Melanocyte of skin (primary cell): ENCODE data around the gene RAB9A. TPM values are rescaled to one million over a fixed set of nuclear protein-coding genes. Genes with fewer than 3 reads are reported as not detected.

Experiments
- total RNA-seq, 2 donors: library from RNA; depleted of rRNA; stranded (reverse); fragments of >200 nt; gene quantifications; 2 replicates each; pipeline ENCODE4 v1.2.3, GENCODE V29; 2012

Gene RAB9A
- 10 to 100 TPM; 43.7 to 48.6 TPM for total RNA-seq

DNA sequence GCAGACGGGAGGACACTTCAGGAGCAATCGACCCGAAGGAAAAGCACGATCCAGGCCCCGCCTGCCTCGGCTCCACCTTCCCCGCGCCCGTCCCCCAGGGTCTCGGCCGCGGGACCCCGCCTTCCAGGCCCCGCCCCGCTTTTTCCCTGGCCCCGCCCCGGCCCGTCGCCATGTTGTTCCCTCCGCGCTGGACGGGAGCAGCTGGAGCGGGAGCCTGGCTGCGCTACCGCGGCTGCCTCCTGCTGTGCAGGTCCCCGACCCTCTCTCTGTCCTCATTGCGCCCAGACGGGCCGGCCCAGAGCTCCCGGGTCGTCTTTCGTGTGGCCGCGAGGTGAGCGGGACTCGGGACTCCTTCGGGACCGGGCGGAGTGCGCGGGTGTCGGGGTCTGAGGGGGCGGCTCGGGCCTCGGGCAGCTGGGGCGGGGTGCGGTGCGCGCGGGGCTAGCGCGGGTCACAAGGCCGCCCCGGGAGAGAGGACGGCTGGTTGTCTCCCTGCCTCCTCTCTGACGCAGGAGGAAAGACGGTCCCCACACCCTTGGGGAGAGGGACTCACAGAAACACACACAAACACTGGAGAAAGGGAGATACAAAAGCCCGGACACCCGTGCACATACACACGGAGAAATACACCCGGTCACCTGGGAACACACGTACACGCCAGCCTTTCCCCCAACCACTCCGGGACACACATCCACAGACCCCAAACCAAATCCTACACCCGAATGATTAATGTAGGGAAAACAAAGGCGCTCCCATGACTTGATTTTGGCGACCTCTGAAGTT lies at the start of gene RAB9A:
RAB9A (plus strand) TSS at position 171 of the 783 bp plus-strand sequence. CDS start 19,619 bp downstream, outside the sequence.

DNA sequence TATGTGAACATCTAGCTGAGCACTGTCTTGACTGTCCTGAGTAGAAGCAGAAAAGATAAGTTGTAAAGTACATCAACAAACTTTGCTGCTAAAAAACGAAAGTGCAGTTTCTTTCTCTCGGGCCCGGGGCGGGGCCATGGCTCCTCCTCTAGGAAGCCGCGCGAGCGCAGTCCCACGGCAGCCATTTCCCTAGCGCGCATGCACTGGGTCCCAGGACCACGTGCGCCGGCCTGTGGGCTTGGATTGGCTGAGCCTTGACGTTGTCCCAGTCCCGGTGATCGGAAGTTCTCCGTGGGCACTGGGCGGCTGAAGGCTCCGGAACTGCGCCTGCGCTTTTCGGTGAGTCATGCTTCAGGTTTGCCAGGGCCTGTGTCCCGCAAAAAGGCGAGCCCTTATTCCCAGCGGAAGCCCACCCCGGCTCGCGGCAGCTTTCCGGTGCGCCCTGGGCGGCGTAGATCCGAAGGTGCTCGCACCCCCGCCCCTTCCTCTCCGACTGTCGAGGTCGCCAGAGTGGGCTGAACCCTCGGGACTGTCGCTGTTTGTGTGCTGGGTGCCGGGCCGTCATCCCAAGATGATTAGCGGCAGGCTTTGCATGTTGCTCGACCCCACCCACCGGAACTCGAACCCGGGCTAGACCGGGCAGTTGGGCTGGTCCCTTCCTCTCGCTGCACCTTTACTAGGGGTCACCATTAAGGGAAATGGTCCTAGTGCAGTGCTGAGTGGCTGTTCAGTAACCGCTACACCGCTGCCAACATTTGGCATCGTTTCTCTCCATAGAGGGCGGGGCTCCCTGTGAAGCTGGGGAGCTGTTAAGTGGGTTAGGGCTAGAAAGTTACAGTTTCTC lies 35.9 kb upstream of the RAB9A start, which contains the start of gene TCEANC:
TCEANC (plus strand) TSS at position 292 of the 844 bp plus-strand sequence. CDS start 9,368 bp downstream, outside the sequence.

DNA sequence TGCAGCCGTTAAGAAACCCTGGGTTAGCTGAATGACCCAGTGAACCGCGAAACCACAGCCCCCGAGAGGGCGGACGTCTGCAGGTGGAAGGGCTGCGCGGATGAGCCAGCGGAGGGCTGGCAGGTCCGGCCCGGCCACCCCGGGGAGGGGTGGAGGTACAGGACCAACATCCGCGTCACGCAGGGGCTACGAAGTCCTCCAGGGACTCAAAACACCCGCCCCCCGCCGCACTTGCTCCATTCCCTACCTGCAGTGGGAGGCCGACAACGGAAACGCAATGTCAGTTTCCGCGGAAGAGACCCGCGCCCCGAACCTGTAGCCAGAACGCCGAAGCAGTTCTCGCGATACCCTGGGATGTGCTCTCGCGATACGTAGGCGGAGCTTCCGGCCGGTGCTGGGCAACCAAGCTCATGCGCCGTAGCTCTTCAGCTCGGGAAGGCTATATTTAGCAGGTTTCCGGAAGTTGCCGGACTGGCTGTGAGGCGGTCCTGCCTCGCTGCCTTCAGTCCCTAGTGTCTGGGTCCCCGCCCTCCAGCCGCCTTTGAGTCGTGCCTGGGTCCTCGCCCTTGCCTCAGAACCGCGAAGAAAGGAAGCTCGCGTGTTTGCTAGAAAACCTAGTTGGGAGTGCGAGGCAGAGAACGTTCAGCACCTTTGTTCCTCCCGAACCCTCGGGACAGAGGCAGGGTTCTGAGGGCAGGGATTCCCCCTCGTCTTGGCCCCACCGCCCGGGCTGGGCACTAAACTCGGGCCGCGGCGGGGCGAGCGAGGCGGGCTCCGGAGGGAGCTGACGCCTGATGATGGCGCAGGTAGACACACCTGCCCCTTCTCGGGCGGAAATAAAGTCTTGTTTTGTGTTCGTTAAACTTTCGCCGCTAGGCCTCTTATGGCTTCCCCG lies 45.6 kb downstream of the RAB9A start, which contains the start of the genes OFD1 and TRAPPC2:
OFD1 (plus strand) TSS at position 471 of the 895 bp plus-strand sequence; CDS start at position 795, 324 bp downstream.
TRAPPC2 (minus strand) TSS at position 343 of the 895 bp plus-strand sequence. CDS start 14,657 bp downstream, outside the sequence.

Other genes with a start within 250 kb of the RAB9A start
- not detected for gene EGFL6, start 119.5 kb upstream of the RAB9A start, total RNA-seq
- 1 to 10 TPM; 2.3 to 3.1 TPM for gene TCEANC, start 36.0 kb upstream of the RAB9A start, total RNA-seq
- 1 to 10 TPM; 7.7 to 8.3 TPM for gene TRAPPC2, start 45.5 kb downstream of the RAB9A start, total RNA-seq
- 1 to 10 TPM; 6.2 to 6.7 TPM for gene OFD1, start 45.6 kb downstream of the RAB9A start, total RNA-seq
- 10 to 100 TPM; 58.8 to 87.9 TPM for gene GPM6B, start 128.0 kb downstream of the RAB9A start, total RNA-seq